Activated T-cell treated with anti-CD3 and anti-CD28 coated beads, Interleukin-2, amount 50 U/mL, for 24 hours (primary cell): ENCODE measurements around the gene CCIN.
"Not testable (repeated sequence)": the region's sequence is repeated elsewhere in the genome, so short reads cannot be mapped to it uniquely, and the experiment has no call there.

Source experiments
- DNase-seq: peaks from one replicate; pipeline ENCODE4 v3.0.0-alpha.2; 2020
- H3K27ac Mint-ChIP-seq: 2 replicates; pipeline ENCODE4 v1.8.0; 2020; ENCODE audit warnings: mild to moderate bottlenecking, mixed read lengths
- H3K27me3 Mint-ChIP-seq: 2 replicates; pipeline ENCODE4 v1.8.0; 2020; ENCODE audit warnings: mixed read lengths
- H3K36me3 Mint-ChIP-seq: 2 replicates; pipeline ENCODE4 v1.8.0; 2020; ENCODE audit warnings: low read depth, mixed read lengths
- H3K4me1 Mint-ChIP-seq: 2 replicates; pipeline ENCODE4 v1.8.0; 2020; ENCODE audit warnings: low read depth, mixed read lengths
- H3K4me3 Mint-ChIP-seq: 2 replicates; pipeline ENCODE4 v1.8.0; 2020; ENCODE audit warnings: mild to moderate bottlenecking, moderate library complexity, mixed read lengths
- H3K9me3 Mint-ChIP-seq: 2 replicates; pipeline ENCODE4 v1.8.0; 2020; ENCODE audit warnings: mixed read lengths

Gene CCIN

GRCh38 chr9:36161187-36161586, 8.0 kb upstream of the CCIN start:
- DNase-seq = no peak
- no peak overlapping the region for H3K27ac Mint-ChIP-seq

GRCh38 chr9:36162211-36162738, 6.9 kb upstream of the CCIN start:
- Mint-ChIP-seq H3K27ac (no peak overlapping the region), H3K4me1 (peaks cover 13% of the 10 kb centered on the region), H3K27me3 (no peaks in the 10 kb centered on the region), H3K9me3 (no peaks in the 10 kb centered on the region), H3K36me3 (peaks cover 6% of the 10 kb centered on the region), H3K4me3 (no peak overlapping the region)
- no peak for DNase-seq

More at GRCh38 chr9:36161187-36161586, 8.0 kb upstream of the CCIN start:
- H3K9me3 Mint-ChIP-seq = peaks cover 3% of the 10 kb centered on the region
- peaks cover 10% of the 10 kb centered on the region for H3K4me1 Mint-ChIP-seq
- peaks cover 11% of the 10 kb centered on the region for H3K36me3 Mint-ChIP-seq
- H3K27me3 Mint-ChIP-seq = no peaks in the 10 kb centered on the region
- no peak overlapping the region for H3K4me3 Mint-ChIP-seq

GRCh38 chr9:36163049-36163785, 6.0 kb upstream of the CCIN start:
- Mint-ChIP-seq H3K27me3 (no peaks in the 10 kb centered on the region), H3K4me1 (peaks cover 11% of the 10 kb centered on the region), H3K4me3 (no peak overlapping the region), H3K36me3 (peaks cover 4% of the 10 kb centered on the region), H3K9me3 (no peaks in the 10 kb centered on the region), H3K27ac (no peak overlapping the region)
- DNase-seq = no peak

- Mint-ChIP-seq H3K4me3 (no peak overlapping the region), H3K27ac (no peak overlapping the region), H3K27me3 (no peaks in the 10 kb centered on the region), H3K9me3 (no peaks in the 10 kb centered on the region), H3K4me1 (peaks cover 8% of the 10 kb centered on the region), H3K36me3 (no peaks in the 10 kb centered on the region)
- DNase-seq = no peak
Observed at GRCh38 chr9:36163786-36164170, 5.4 kb upstream of the CCIN start.

GRCh38 chr9:36164372-36164771, 4.8 kb upstream of the CCIN start:
- Mint-ChIP-seq H3K27ac (no peak overlapping the region), H3K36me3 (no peaks in the 10 kb centered on the region), H3K4me1 (peaks cover 8% of the 10 kb centered on the region), H3K9me3 (no peaks in the 10 kb centered on the region), H3K27me3 (no peaks in the 10 kb centered on the region), H3K4me3 (no peak overlapping the region)
- DNase-seq = no peak

- Mint-ChIP-seq H3K4me1 (peaks cover 8% of the 10 kb centered on the region), H3K27me3 (no peaks in the 10 kb centered on the region), H3K4me3 (no peak overlapping the region), H3K27ac (no peak overlapping the region), H3K9me3 (no peaks in the 10 kb centered on the region), H3K36me3 (no peaks in the 10 kb centered on the region)
- DNase-seq = no peak
Observed at GRCh38 chr9:36164989-36165388, 4.2 kb upstream of the CCIN start.

- Mint-ChIP-seq H3K27ac (no peak overlapping the region), H3K4me3 (peak overlapping the region; percentile 74), H3K36me3 (no peaks in the 10 kb centered on the region)
Observed at GRCh38 chr9:36165826-36166167, 3.4 kb upstream of the CCIN start.

GRCh38 chr9:36166168-36166927, 2.8 kb upstream of the CCIN start:
- DNase-seq = peak; percentile 93
- Mint-ChIP-seq H3K9me3 (no peaks in the 10 kb centered on the region), H3K27ac (peak overlapping the region; percentile 84), H3K27me3 (no peaks in the 10 kb centered on the region), H3K4me3 (peak overlapping the region; percentile 74), H3K4me1 (peaks cover 6% of the 10 kb centered on the region), H3K36me3 (no peaks in the 10 kb centered on the region)

More at GRCh38 chr9:36165826-36166167, 3.4 kb upstream of the CCIN start:
- Mint-ChIP-seq H3K27me3 (no peaks in the 10 kb centered on the region), H3K4me1 (peaks cover 8% of the 10 kb centered on the region), H3K9me3 (no peaks in the 10 kb centered on the region)
- DNase-seq = no peak

GRCh38 chr9:36169708-36170107, 520 bp downstream of the CCIN start:
- Mint-ChIP-seq H3K27me3 (no peaks in the 10 kb centered on the region), H3K4me1 (peaks cover 6% of the 10 kb centered on the region), H3K9me3 (no peaks in the 10 kb centered on the region), H3K36me3 (no peaks in the 10 kb centered on the region), H3K27ac (no peak overlapping the region), H3K4me3 (no peak overlapping the region)
- no peak for DNase-seq

- Mint-ChIP-seq H3K27ac (no peak overlapping the region), H3K27me3 (no peaks in the 10 kb centered on the region), H3K4me3 (no peak overlapping the region), H3K9me3 (no peaks in the 10 kb centered on the region), H3K36me3 (no peaks in the 10 kb centered on the region), H3K4me1 (peaks cover 4% of the 10 kb centered on the region)
- no peak for DNase-seq
Observed at GRCh38 chr9:36170531-36170930, 1.3 kb downstream of the CCIN start.

GRCh38 chr9:36173861-36174260, 4.7 kb downstream of the CCIN start:
- DNase-seq = no peak
- Mint-ChIP-seq H3K4me3 (no peak overlapping the region), H3K27me3 (no peaks in the 10 kb centered on the region), H3K27ac (no peak overlapping the region), H3K9me3 (no peaks in the 10 kb centered on the region), H3K36me3 (no peaks in the 10 kb centered on the region), H3K4me1 (peaks cover 1% of the 10 kb centered on the region)

- H3K27me3 Mint-ChIP-seq = no peaks in the 10 kb centered on the region
- no peak overlapping the region for H3K27ac Mint-ChIP-seq
- peaks cover 1% of the 10 kb centered on the region for H3K4me1 Mint-ChIP-seq
Observed at GRCh38 chr9:36174271-36174670, 5.1 kb downstream of the CCIN start.

GRCh38 chr9:36174731-36175130, 5.5 kb downstream of the CCIN start:
- no peaks in the 10 kb centered on the region for H3K9me3 Mint-ChIP-seq
- no peaks in the 10 kb centered on the region for H3K27me3 Mint-ChIP-seq
- H3K4me1 Mint-ChIP-seq = peaks cover 1% of the 10 kb centered on the region
- H3K36me3 Mint-ChIP-seq = no peaks in the 10 kb centered on the region
- H3K4me3 Mint-ChIP-seq = no peak overlapping the region
- DNase-seq = no peak
- H3K27ac Mint-ChIP-seq = no peak overlapping the region

More at GRCh38 chr9:36174271-36174670, 5.1 kb downstream of the CCIN start:
- no peaks in the 10 kb centered on the region for H3K36me3 Mint-ChIP-seq
- DNase-seq = no peak
- H3K4me3 Mint-ChIP-seq = no peak overlapping the region
- H3K9me3 Mint-ChIP-seq = no peaks in the 10 kb centered on the region

- H3K4me3 Mint-ChIP-seq, H3K9me3 Mint-ChIP-seq, H3K27me3 Mint-ChIP-seq, H3K36me3 Mint-ChIP-seq, H3K4me1 Mint-ChIP-seq, DNase-seq, H3K27ac Mint-ChIP-seq: not testable (repeated sequence)
Observed at GRCh38 chr9:36175209-36175608, 6.0 kb downstream of the CCIN start.

- not testable (repeated sequence) for DNase-seq, H3K36me3 Mint-ChIP-seq, H3K4me3 Mint-ChIP-seq
Observed at GRCh38 chr9:36176496-36176895, 7.3 kb downstream of the CCIN start.

More at GRCh38 chr9:36176496-36176895, 7.3 kb downstream of the CCIN start:
- H3K27me3 Mint-ChIP-seq, H3K4me1 Mint-ChIP-seq, H3K9me3 Mint-ChIP-seq, H3K27ac Mint-ChIP-seq: not testable (repeated sequence)
